Articular chondrocyte of knee joint (primary cell): Measurements from ENCODE around the gene DNAJC5G. TPM values are rescaled to one million over a fixed set of nuclear protein-coding genes. Genes with fewer than 3 reads are reported as not detected.

Source experiments
- total RNA-seq: library from RNA; depleted of rRNA; stranded (reverse); fragments of >200 nt; gene quantifications from 2 replicates; pipeline ENCODE4 v1.2.3, GENCODE V29; 2012

The DNAJC5G gene
- not detected in 2 replicates for total RNA-seq

DNA sequence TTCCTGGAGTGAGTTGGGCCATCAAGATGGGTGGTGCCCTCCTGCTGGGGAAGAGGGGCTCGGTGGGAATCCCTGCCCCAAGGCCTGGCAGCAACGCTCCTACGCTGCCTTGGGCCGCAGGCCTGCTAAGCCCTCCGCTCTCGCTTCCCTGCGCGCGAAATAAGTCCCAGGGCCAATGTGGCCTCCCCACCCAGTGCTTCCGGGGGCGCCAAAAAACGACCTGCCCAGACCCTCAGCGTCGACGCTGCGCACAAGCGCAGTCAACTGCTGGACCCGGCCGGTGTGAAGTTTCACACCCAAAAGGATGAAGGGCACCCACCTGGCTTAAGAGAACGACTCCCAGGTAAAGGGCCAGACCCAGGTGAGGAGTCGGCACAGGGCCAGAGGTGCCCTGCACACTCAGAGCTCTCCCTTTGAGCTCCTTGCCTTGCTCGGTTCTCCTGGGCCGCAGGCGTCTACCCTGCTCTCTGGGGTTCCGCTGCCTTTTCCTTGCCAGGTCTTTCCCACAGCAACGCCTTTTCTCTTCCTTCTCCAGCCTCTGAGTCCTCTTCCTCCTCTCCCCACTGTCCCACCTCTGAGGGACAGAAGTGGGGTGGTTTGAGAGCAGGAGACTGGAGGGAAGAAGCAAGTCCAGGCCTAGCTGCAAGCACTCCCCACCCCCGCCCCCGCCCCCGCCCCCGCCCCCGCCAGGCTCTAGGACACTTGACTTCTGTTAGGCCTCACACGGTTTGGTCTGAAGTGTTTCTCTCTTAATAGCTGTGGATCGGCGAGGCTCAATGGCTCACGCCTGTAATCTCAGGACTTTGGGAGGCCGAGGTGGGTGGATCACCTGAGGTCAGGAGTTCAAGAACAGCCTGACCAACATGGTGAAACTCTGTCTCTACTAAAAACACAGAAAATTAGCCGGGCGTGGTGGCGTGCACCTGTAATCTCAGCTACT, at the start of gene DNAJC5G:
Gene DNAJC5G (plus strand): TSS at position 223 of the 940 bp plus-strand sequence. CDS start 1,296 bp downstream, outside the sequence.

GRCh38 chr2:27262379-27263286, 12.6 kb upstream of the DNAJC5G start, which contains the start of gene SLC30A3:
Gene SLC30A3 (minus strand): TSS chr2:27263047. CDS start chr2:27262906, 141 bp downstream.

GRCh38 chr2:27281855-27282559, 6.8 kb downstream of the DNAJC5G start, which contains the start of gene TRIM54:
Gene TRIM54 (plus strand): TSS chr2:27282429. CDS start chr2:27282732, 303 bp downstream.

GRCh38 chr2:27308359-27308881, 33.2 kb downstream of the DNAJC5G start, which contains the start of gene UCN:
Gene UCN (minus strand): TSS chr2:27308445. CDS start chr2:27307895, 550 bp downstream.

GRCh38 chr2:27322766-27323595, 47.7 kb downstream of the DNAJC5G start, which contains the start of gene MPV17:
Gene MPV17 (minus strand): TSS chr2:27323097. CDS start chr2:27322517, 580 bp downstream.

Other genes with a start within 250 kb of the DNAJC5G start
- 68.0 and 68.5 TPM in 2 replicates for gene TMEM214, start 242.5 kb upstream of the DNAJC5G start, total RNA-seq
- 21.8 and 23.3 TPM in 2 replicates for gene AGBL5, start 223.8 kb upstream of the DNAJC5G start, total RNA-seq
- gene OST4, start 203.8 kb upstream of the DNAJC5G start, total RNA-seq: 201 and 215 TPM in 2 replicates
- 113 and 123 TPM in 2 replicates for gene EMILIN1, start 196.8 kb upstream of the DNAJC5G start, total RNA-seq
- gene KHK, start 188.7 kb upstream of the DNAJC5G start, total RNA-seq: 0.26 and 0.65 TPM in 2 replicates
- 6.9 and 15.8 TPM in 2 replicates for gene CGREF1, start 156.3 kb upstream of the DNAJC5G start, total RNA-seq
- gene ABHD1, start 151.6 kb upstream of the DNAJC5G start, total RNA-seq: 0.22 and 0.26 TPM in 2 replicates
- gene PREB, start 140.8 kb upstream of the DNAJC5G start, total RNA-seq: 29.9 and 40.6 TPM in 2 replicates
- gene PRR30, start 136.0 kb upstream of the DNAJC5G start, total RNA-seq: not detected in 2 replicates
- under 0.01 TPM in 2 replicates for gene TCF23, start 126.4 kb upstream of the DNAJC5G start, total RNA-seq
- 200 and 246 TPM in 2 replicates for gene ATRAID, start 63.4 kb upstream of the DNAJC5G start, total RNA-seq
- gene SLC5A6, start 63.2 kb upstream of the DNAJC5G start, total RNA-seq: 14.6 and 15.4 TPM in 2 replicates
- 19.1 and 28.1 TPM in 2 replicates for gene CAD, start 58.1 kb upstream of the DNAJC5G start, total RNA-seq
- gene SLC30A3, start 12.4 kb upstream of the DNAJC5G start, total RNA-seq: under 0.01 TPM in 1 of 2 replicates, not detected in the other
- not detected in 2 replicates for gene TRIM54, start 7.0 kb downstream of the DNAJC5G start, total RNA-seq
- 0.39 and 1.4 TPM in 2 replicates for gene UCN, start 33.0 kb downstream of the DNAJC5G start, total RNA-seq
- 95.4 and 108 TPM in 2 replicates for gene MPV17, start 47.7 kb downstream of the DNAJC5G start, total RNA-seq
- 25.7 and 31.5 TPM in 2 replicates for gene GTF3C2, start 81.3 kb downstream of the DNAJC5G start, total RNA-seq
- gene EIF2B4, start 94.9 kb downstream of the DNAJC5G start, total RNA-seq: 26.1 and 27.3 TPM in 2 replicates
- 127 and 145 TPM in 2 replicates for gene SNX17, start 95.2 kb downstream of the DNAJC5G start, total RNA-seq
- gene ZNF513, start 105.3 kb downstream of the DNAJC5G start, total RNA-seq: 5.4 and 6.5 TPM in 2 replicates
- 51.8 and 52.4 TPM in 2 replicates for gene PPM1G, start 134.2 kb downstream of the DNAJC5G start, total RNA-seq
- gene NRBP1, start 153.2 kb downstream of the DNAJC5G start, total RNA-seq: 135 and 145 TPM in 2 replicates
- gene KRTCAP3, start 166.9 kb downstream of the DNAJC5G start, total RNA-seq: not detected in 2 replicates
- 29.3 and 30.7 TPM in 2 replicates for gene IFT172, start 214.3 kb downstream of the DNAJC5G start, total RNA-seq
- 24.2 and 25.1 TPM in 2 replicates for gene FNDC4, start 219.8 kb downstream of the DNAJC5G start, total RNA-seq
- 0.43 and 0.78 TPM in 2 replicates for gene GCKR, start 221.4 kb downstream of the DNAJC5G start, total RNA-seq